Measurements from ENCODE around the gene FILIP1L.
"Not testable (repeated sequence)": the region's sequence is repeated elsewhere in the genome, so short reads cannot be mapped to it uniquely, and the experiment has no call there.

Gene FILIP1L

GRCh38 chr3:100096866-100097265 lies 17.4 kb downstream of the FILIP1L start:
- no peak for DNase-seq

GRCh38 chr3:100096286-100096685 lies 18.0 kb downstream of the FILIP1L start:
- DNase-seq: not testable (repeated sequence)

GRCh38 chr3:100093831-100094230 lies 20.5 kb downstream of the FILIP1L start:
- DNase-seq: no peak

GRCh38 chr3:100090669-100091005 lies 23.7 kb downstream of the FILIP1L start:
- DNase-seq: no peak

GRCh38 chr3:100089812-100090668 lies 24.3 kb downstream of the FILIP1L start:
- no peak for DNase-seq

- no peak for DNase-seq
These were observed 25.4 kb downstream of the FILIP1L start for GRCh38 chr3:100088735-100089368.

GRCh38 chr3:100087198-100087597 lies 27.1 kb downstream of the FILIP1L start:
- DNase-seq: no peak

GRCh38 chr3:100086401-100086800 lies 27.9 kb downstream of the FILIP1L start:
- DNase-seq: no peak

- no peak for DNase-seq
These were observed 30.0 kb downstream of the FILIP1L start for GRCh38 chr3:100084100-100084806.

- no peak for DNase-seq
These were observed 31.1 kb downstream of the FILIP1L start for GRCh38 chr3:100083209-100083608.

- no peak for DNase-seq
These were observed 31.6 kb downstream of the FILIP1L start for GRCh38 chr3:100082714-100083113.

- DNase-seq: no peak
These were observed 32.2 kb downstream of the FILIP1L start for GRCh38 chr3:100081986-100082692.

- DNase-seq: no peak
These were observed 33.0 kb downstream of the FILIP1L start for GRCh38 chr3:100081311-100081710.

GRCh38 chr3:100080573-100080972 lies 33.7 kb downstream of the FILIP1L start:
- DNase-seq: no peak

- DNase-seq: no peak
These were observed 35.0 kb downstream of the FILIP1L start for GRCh38 chr3:100079328-100079727.

GRCh38 chr3:100076731-100077529 lies 37.4 kb downstream of the FILIP1L start:
- DNase-seq: no peak

- DNase-seq: no peak
These were observed 38.2 kb downstream of the FILIP1L start for GRCh38 chr3:100075851-100076730.

GRCh38 chr3:100075196-100075595 lies 39.1 kb downstream of the FILIP1L start:
- DNase-seq: no peak

GRCh38 chr3:100073714-100074307 lies 40.5 kb downstream of the FILIP1L start:
- DNase-seq: no peak

GRCh38 chr3:100073049-100073713 lies 41.1 kb downstream of the FILIP1L start:
- DNase-seq: no peak

All from NCI-H1092 (cell line).